ENCODE measurements around the gene FRMD8. TPM values are rescaled to one million over a fixed set of nuclear protein-coding genes. Genes with fewer than 3 reads are reported as not detected.

The FRMD8 gene
- total RNA-seq, 2 donors from 2014 or later, result 29.2 to 37.5 TPM

DNA sequence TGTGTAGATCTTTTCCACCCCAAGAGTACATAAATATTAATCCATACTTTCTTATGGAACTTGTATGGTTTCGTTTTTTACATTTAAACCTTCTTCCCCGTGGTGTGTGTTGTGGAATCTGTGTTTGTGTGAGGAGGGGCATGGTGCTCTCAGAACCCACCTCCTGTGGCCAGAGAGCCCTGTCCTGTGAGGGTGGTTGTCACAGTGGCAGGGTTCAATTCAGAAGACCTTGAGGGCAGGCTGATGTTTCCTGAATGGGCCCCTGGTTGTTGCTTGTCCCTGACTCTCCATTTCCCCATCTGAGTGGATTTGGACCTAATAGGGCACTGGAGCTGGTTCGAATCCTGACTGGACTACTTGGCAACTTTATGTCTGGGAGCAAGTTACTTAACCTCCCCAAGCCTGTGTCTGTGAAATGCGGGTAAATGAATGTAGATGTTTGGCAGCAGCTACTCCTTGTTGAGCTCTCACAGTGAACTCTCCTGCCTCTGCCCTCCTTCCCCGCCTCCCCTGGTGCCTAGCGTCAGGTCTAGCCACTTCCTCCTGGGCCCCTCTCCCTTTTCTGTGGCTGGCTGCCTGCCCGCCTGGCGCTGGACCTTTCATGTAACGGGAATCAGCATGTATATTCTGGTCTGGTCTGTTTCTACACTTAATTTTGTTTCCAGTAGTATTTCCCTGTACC lies 43.4 kb downstream of the FRMD8 start:
- H3K36me3 Mint-ChIP-seq (ENCODE audit: low read depth), result peaks cover 9% of the 10 kb centered on the region
- ATAC-seq, result no peak
- no peaks in the 10 kb centered on the region for H3K27me3 Mint-ChIP-seq

GRCh38 chr11:65430406-65431217 lies 44.2 kb downstream of the FRMD8 start:
- no peaks in the 10 kb centered on the region for H3K9me3 ChIP-seq (ENCODE audit: control insufficient read depth, low read length, poor library complexity, severe bottlenecking)
- Mint-ChIP-seq H3K4me3 (peak overlapping the region; percentile 92), H3K4me1 (peaks cover 70% of the 10 kb centered on the region), H3K36me3 (ENCODE audit: low read depth) (peaks cover 4% of the 10 kb centered on the region), H3K27me3 (no peaks in the 10 kb centered on the region), H3K27ac (peak overlapping the region; percentile 100)
- DNase-seq, result no peak
- ATAC-seq, result peak; percentile 3

More for the DNA sequence above, 43.4 kb downstream of the FRMD8 start:
- H3K4me3 Mint-ChIP-seq, result peak overlapping the region; percentile 92
- DNase-seq, result no peak
- peak overlapping the region; percentile 100 for H3K27ac Mint-ChIP-seq
- H3K4me1 Mint-ChIP-seq, result peaks cover 70% of the 10 kb centered on the region
- H3K9me3 ChIP-seq (ENCODE audit: control insufficient read depth, low read length, poor library complexity, severe bottlenecking), result peaks cover under 1% of the 10 kb centered on the region

GRCh38 chr11:65431451-65432099 lies 45.1 kb downstream of the FRMD8 start:
- peak overlapping the region; percentile 100 for H3K27ac Mint-ChIP-seq
- no peaks in the 10 kb centered on the region for H3K36me3 Mint-ChIP-seq (ENCODE audit: low read depth)
- H3K9me3 ChIP-seq (ENCODE audit: control insufficient read depth, low read length, poor library complexity, severe bottlenecking), result no peaks in the 10 kb centered on the region
- ATAC-seq (peak; percentile 46), DNase-seq (no peak)
- H3K27me3 Mint-ChIP-seq, result no peaks in the 10 kb centered on the region
- H3K4me1 Mint-ChIP-seq, result peaks cover 70% of the 10 kb centered on the region
- H3K4me3 Mint-ChIP-seq, result peak overlapping the region; percentile 63

DNA sequence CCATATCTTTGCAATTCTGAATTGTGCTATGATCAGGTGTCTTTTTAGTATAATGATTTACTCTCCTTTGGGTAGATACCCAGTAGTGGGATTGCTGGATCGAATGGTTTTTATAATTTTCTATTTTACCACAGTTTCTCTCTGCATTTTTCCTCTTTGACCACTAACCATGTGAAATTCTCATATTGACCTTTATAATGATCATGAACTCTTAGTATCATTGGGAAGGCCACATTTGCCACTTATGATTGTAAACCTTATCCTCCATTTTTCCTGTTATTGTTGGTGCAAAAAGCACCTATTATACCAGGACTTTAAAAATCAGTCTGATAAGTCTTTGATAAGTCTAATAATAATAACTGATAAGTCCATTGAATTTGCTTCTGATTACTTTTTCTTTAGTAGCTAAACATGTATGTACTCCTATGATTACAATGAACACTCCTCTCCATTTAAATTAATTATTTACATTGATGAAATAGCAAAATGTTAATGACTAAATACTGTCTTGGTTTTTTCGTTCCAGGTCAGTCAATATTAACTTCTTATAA lies 45.7 kb downstream of the FRMD8 start:
- no peaks in the 10 kb centered on the region for H3K9me3 ChIP-seq (ENCODE audit: control insufficient read depth, low read length, poor library complexity, severe bottlenecking)
- ATAC-seq (no peak), DNase-seq (no peak)
- Mint-ChIP-seq H3K36me3 (ENCODE audit: low read depth) (no peaks in the 10 kb centered on the region), H3K4me1 (peaks cover 65% of the 10 kb centered on the region), H3K4me3 (peak overlapping the region; percentile 63), H3K27ac (peak overlapping the region; percentile 100), H3K27me3 (no peaks in the 10 kb centered on the region)

GRCh38 chr11:65432686-65433582 lies 46.5 kb downstream of the FRMD8 start:
- peaks cover 63% of the 10 kb centered on the region for H3K4me1 Mint-ChIP-seq
- no peaks in the 10 kb centered on the region for H3K27me3 Mint-ChIP-seq
- H3K9me3 ChIP-seq (ENCODE audit: control insufficient read depth, low read length, poor library complexity, severe bottlenecking), result no peaks in the 10 kb centered on the region
- H3K27ac Mint-ChIP-seq, result peak overlapping the region; percentile 100
- H3K4me3 Mint-ChIP-seq, result no peak overlapping the region
- peaks cover 3% of the 10 kb centered on the region for H3K36me3 Mint-ChIP-seq (ENCODE audit: low read depth)
- peak; percentile 40 for ATAC-seq
- no peak for DNase-seq

GRCh38 chr11:65433657-65434056 lies 47.2 kb downstream of the FRMD8 start:
- Mint-ChIP-seq H3K36me3 (ENCODE audit: low read depth) (peaks cover 3% of the 10 kb centered on the region), H3K27me3 (no peaks in the 10 kb centered on the region)
- ATAC-seq, result no peak

GRCh38 chr11:65434057-65434666 lies 47.7 kb downstream of the FRMD8 start:
- no peak for DNase-seq
- H3K36me3 Mint-ChIP-seq (ENCODE audit: low read depth), result peaks cover 3% of the 10 kb centered on the region

More at GRCh38 chr11:65433657-65434056, 47.2 kb downstream of the FRMD8 start:
- H3K27ac Mint-ChIP-seq, result no peak overlapping the region
- no peak for DNase-seq
- H3K4me3 Mint-ChIP-seq, result no peak overlapping the region
- H3K9me3 ChIP-seq (ENCODE audit: control insufficient read depth, low read length, poor library complexity, severe bottlenecking), result no peaks in the 10 kb centered on the region
- H3K4me1 Mint-ChIP-seq, result peaks cover 62% of the 10 kb centered on the region

GRCh38 chr11:65434667-65435410 lies 48.4 kb downstream of the FRMD8 start:
- peaks cover 63% of the 10 kb centered on the region for H3K4me1 Mint-ChIP-seq
- DNase-seq (no peak), ATAC-seq (no peak)
- no peaks in the 10 kb centered on the region for H3K9me3 ChIP-seq (ENCODE audit: control insufficient read depth, low read length, poor library complexity, severe bottlenecking)
- H3K36me3 Mint-ChIP-seq (ENCODE audit: low read depth), result peaks cover 3% of the 10 kb centered on the region
- H3K27me3 Mint-ChIP-seq, result no peaks in the 10 kb centered on the region
- H3K4me3 Mint-ChIP-seq, result no peak overlapping the region
- H3K27ac Mint-ChIP-seq, result peak overlapping the region; percentile 83

More at GRCh38 chr11:65434057-65434666, 47.7 kb downstream of the FRMD8 start:
- no peak for ATAC-seq
- Mint-ChIP-seq H3K4me1 (peaks cover 64% of the 10 kb centered on the region), H3K4me3 (no peak overlapping the region), H3K27me3 (no peaks in the 10 kb centered on the region), H3K27ac (peak overlapping the region; percentile 83)
- H3K9me3 ChIP-seq (ENCODE audit: control insufficient read depth, low read length, poor library complexity, severe bottlenecking), result no peaks in the 10 kb centered on the region

GRCh38 chr11:65435411-65435931 lies 49.0 kb downstream of the FRMD8 start:
- Mint-ChIP-seq H3K27me3 (no peaks in the 10 kb centered on the region), H3K27ac (peak overlapping the region; percentile 83), H3K4me3 (no peak overlapping the region), H3K4me1 (peaks cover 60% of the 10 kb centered on the region), H3K36me3 (ENCODE audit: low read depth) (peaks cover 3% of the 10 kb centered on the region)
- no peak for ATAC-seq
- no peak for DNase-seq
- no peaks in the 10 kb centered on the region for H3K9me3 ChIP-seq (ENCODE audit: control insufficient read depth, low read length, poor library complexity, severe bottlenecking)

DNA sequence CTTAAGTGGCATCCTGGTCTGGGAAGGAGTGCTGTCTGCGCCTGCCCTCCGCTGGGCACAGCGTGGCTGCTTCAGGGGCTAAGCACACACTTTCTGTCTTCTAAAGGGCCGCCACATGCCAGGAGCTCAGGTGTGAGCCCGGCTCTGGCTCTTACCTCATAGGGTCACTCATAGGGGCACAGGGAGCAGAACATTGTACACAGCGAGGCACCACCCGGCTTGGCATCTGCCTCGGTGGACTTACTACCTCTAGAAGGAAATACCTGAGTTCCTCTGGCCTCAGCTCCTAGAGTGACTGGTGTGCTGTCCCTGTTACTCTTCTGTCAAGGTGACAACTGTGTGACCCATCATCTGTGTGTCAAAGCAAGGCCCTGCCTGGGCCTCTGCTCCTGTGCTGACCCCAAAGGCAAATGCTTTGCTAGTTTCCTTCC lies 49.6 kb downstream of the FRMD8 start:
- peak overlapping the region; percentile 83 for H3K27ac Mint-ChIP-seq
- H3K4me3 Mint-ChIP-seq, result no peak overlapping the region
- no peaks in the 10 kb centered on the region for H3K27me3 Mint-ChIP-seq
- H3K36me3 Mint-ChIP-seq (ENCODE audit: low read depth), result peaks cover 5% of the 10 kb centered on the region
- H3K9me3 ChIP-seq (ENCODE audit: control insufficient read depth, low read length, poor library complexity, severe bottlenecking), result no peaks in the 10 kb centered on the region
- no peak for DNase-seq
- peaks cover 60% of the 10 kb centered on the region for H3K4me1 Mint-ChIP-seq
- no peak for ATAC-seq

- Mint-ChIP-seq H3K4me1 (peaks cover 60% of the 10 kb centered on the region), H3K27me3 (no peaks in the 10 kb centered on the region), H3K4me3 (no peak overlapping the region), H3K27ac (peak overlapping the region; percentile 83), H3K36me3 (ENCODE audit: low read depth) (peaks cover 5% of the 10 kb centered on the region)
- ATAC-seq (no peak), DNase-seq (no peak)
- H3K9me3 ChIP-seq (ENCODE audit: control insufficient read depth, low read length, poor library complexity, severe bottlenecking), result no peaks in the 10 kb centered on the region
These were observed 50.1 kb downstream of the FRMD8 start for GRCh38 chr11:65436412-65437032.
